GM10248 (cell line): Measurements from ENCODE around the gene DUSP8.

ENCODE experiments used
- CTCF ChIA-PET: fragments of 300-600 bp; sonication (Branson Sonifier 250); formaldehyde crosslinking; extraction: SDS; loops from one replicate; lab custom pipeline; 2021; ENCODE audit warnings: antibody characterized with exemption; lab: Yijun Ruan, JAX
- POLR2A ChIA-PET: fragments of 350-650 bp; sonication (Branson Sonifier 250); formaldehyde crosslinking; extraction: SDS; loops from one replicate; lab custom pipeline; 2020; ENCODE audit warnings: antibody characterized with exemption; lab: Yijun Ruan, JAX
- DNase-seq: peaks from one replicate; pipeline ENCODE4 v3.0.0; 2012; ENCODE audit errors: extremely low spot score
- CTCF ChIP-seq: IDR thresholded peaks from 2 replicates; pipeline ENCODE4 v1.5.1; 2012; ENCODE audit warnings: mild to moderate bottlenecking, low read depth; ENCODE audit errors: extremely low read depth, missing control alignments, control extremely low read depth

Gene DUSP8

GRCh38 chr11:1506981-1507380 is 65.1 kb downstream of the DUSP8 start:
- DNase-seq = no peak
- TF ChIP-seq CTCF = no peak
- ChIA-PET CTCF (interaction anchor here (1.4 kb wide), 1 partner anchor 9 kb away, joined by 3 read pairs; no protein-coding TSS in a partner anchor), POLR2A (no interaction called here)

GRCh38 chr11:1505480-1505879 is 66.6 kb downstream of the DUSP8 start:
- ChIA-PET CTCF (interaction anchor here (1.1 kb wide), 1 partner anchor 11 kb away, joined by 4 read pairs; no protein-coding TSS in a partner anchor), POLR2A (no interaction called here)
- TF ChIP-seq CTCF = no peak
- DNase-seq = no peak

GRCh38 chr11:1504581-1505290 is 67.3 kb downstream of the DUSP8 start:
- TF ChIP-seq CTCF = no peak
- CTCF ChIA-PET = interaction anchor here (1.0 to 1.1 kb wide), 2 partner anchors 10 to 11 kb away, joined by 4 to 6 read pairs; no protein-coding TSS in a partner anchor
- POLR2A ChIA-PET = no interaction called here
- DNase-seq = no peak

GRCh38 chr11:1504138-1504537 is 67.9 kb downstream of the DUSP8 start:
- POLR2A ChIA-PET = no interaction called here
- no peak for TF ChIP-seq CTCF
- no peak for DNase-seq
- CTCF ChIA-PET = interaction anchor here (1.0 kb wide), 1 partner anchor 11 kb away, joined by 6 read pairs; no protein-coding TSS in a partner anchor
